Esophagus (tissue), 2 donors: Measurements from ENCODE around the gene TUBB1. TPM values are rescaled to one million over a fixed set of nuclear protein-coding genes. Genes with fewer than 3 reads are reported as not detected.

ENCODE experiments used
- H3K27ac ChIP-seq, 2 donors: one replicate each; pipeline ENCODE4 v1.5.1; 2013; ENCODE audit warnings: low read depth in 2 of 2, mild to moderate bottlenecking in 2 of 2, inconsistent platforms in 1 of 2, low read length in 1 of 2, moderate library complexity in 1 of 2
- H3K27me3 ChIP-seq, 2 donors: one replicate each; pipeline ENCODE4 v1.6.1; 2013; ENCODE audit warnings: low read length in 2 of 2, control low read depth in 1 of 2, mild to moderate bottlenecking in 1 of 2; ENCODE audit not compliant: insufficient read depth in 2 of 2, control insufficient read depth in 1 of 2
- H3K36me3 ChIP-seq, 2 donors: one replicate each; pipeline ENCODE4 v1.6.1; 2013; ENCODE audit warnings: low read length in 1 of 2; ENCODE audit not compliant: control insufficient read depth in 2 of 2, insufficient read depth in 2 of 2
- H3K4me1 ChIP-seq, 2 donors: one replicate each; pipeline ENCODE4 v1.6.1; 2013; ENCODE audit warnings: low read length in 1 of 2; ENCODE audit not compliant: control insufficient read depth in 2 of 2, insufficient read depth in 2 of 2
- H3K4me3 ChIP-seq, 2 donors: one replicate each; pipeline ENCODE4 v1.5.1; 2013; ENCODE audit warnings: low read length in 2 of 2, mild to moderate bottlenecking in 2 of 2, low read depth in 1 of 2, moderate library complexity in 1 of 2
- H3K9me3 ChIP-seq, 2 donors: one replicate each; pipeline ENCODE4 v1.6.1; 2013; ENCODE audit warnings: mild to moderate bottlenecking in 2 of 2, low read depth in 1 of 2, low read length in 1 of 2, moderate library complexity in 1 of 2; ENCODE audit not compliant: control insufficient read depth in 2 of 2, insufficient read depth in 1 of 2
- WGBS, 2 donors: extraction: QIAGEN DNeasy Blood & Tissue Kit; methylation state at CpG; one replicate each; pipeline ENCODE4 v1.1.7; 2013; 5-methylcytosine and 5-hydroxymethylcytosine counted together
- polyA plus RNA-seq, 2 donors: library from polyadenylated mRNA; stranded (reverse); fragments of 200-250 nt; gene quantifications; one replicate each; pipeline ENCODE4 v1.2.3, GENCODE V29; 2013
- donor health status: healthy with polysubstance abuse.
- donor health status: Bipolar disorder and iron deficiency.

Gene TUBB1
- polyA plus RNA-seq, 2 donors, result 0.04 TPM; not detected in 1

GRCh38 chr20:58987790-58988564 lies 31.3 kb upstream of the TUBB1 start:
- Histone ChIP-seq H3K36me3 (peaks cover 19 to 42% of the 10 kb centered on the region in 2 donors), H3K4me3 (no peak overlapping the region), H3K4me1 (peaks cover 0 to 3% of the 10 kb centered on the region in 2 donors), H3K9me3 (no peaks in the 10 kb centered on the region), H3K27ac (no peak overlapping the region), H3K27me3 (no peaks in the 10 kb centered on the region)
- 86 to 91% methylated on average over 9 of the region's 9 CpGs for WGBS, 2 donors

- Histone ChIP-seq H3K27ac (no peak overlapping the region), H3K4me1 (peaks cover 0 to 3% of the 10 kb centered on the region in 2 donors), H3K27me3 (no peaks in the 10 kb centered on the region), H3K9me3 (no peaks in the 10 kb centered on the region), H3K4me3 (no peak overlapping the region), H3K36me3 (peaks cover 19 to 48% of the 10 kb centered on the region in 2 donors)
- 91 to 93% methylated on average over 6 of the region's 6 CpGs for WGBS, 2 donors
These were observed 30.7 kb upstream of the TUBB1 start for GRCh38 chr20:58988565-58988882.

GRCh38 chr20:58989196-58989595 lies 30.0 kb upstream of the TUBB1 start:
- H3K27ac ChIP-seq, result no peak overlapping the region
- H3K4me1 ChIP-seq, result peaks cover 0 to 3% of the 10 kb centered on the region in 2 donors
- WGBS, 2 donors, result 92 to 93% methylated on average over 10 of the region's 10 CpGs
- no peaks in the 10 kb centered on the region for H3K27me3 ChIP-seq
- H3K36me3 ChIP-seq, result peaks cover 23 to 54% of the 10 kb centered on the region in 2 donors
- H3K9me3 ChIP-seq, result no peaks in the 10 kb centered on the region
- no peak overlapping the region for H3K4me3 ChIP-seq

GRCh38 chr20:58990651-58991445 lies 28.4 kb upstream of the TUBB1 start:
- Histone ChIP-seq H3K27ac (no peak overlapping the region), H3K27me3 (no peaks in the 10 kb centered on the region), H3K36me3 (peaks cover 27 to 64% of the 10 kb centered on the region in 2 donors), H3K4me1 (peaks cover 0 to 3% of the 10 kb centered on the region in 2 donors), H3K9me3 (no peaks in the 10 kb centered on the region), H3K4me3 (no peak overlapping the region)
- WGBS, 2 donors, result 94% methylated on average over 14 of the region's 14 CpGs

- Histone ChIP-seq H3K36me3 (peaks cover 30 to 66% of the 10 kb centered on the region in 2 donors), H3K4me3 (no peak overlapping the region), H3K4me1 (peaks cover 0 to 3% of the 10 kb centered on the region in 2 donors), H3K9me3 (no peaks in the 10 kb centered on the region), H3K27ac (no peak overlapping the region), H3K27me3 (no peaks in the 10 kb centered on the region)
- WGBS, 2 donors, result 70 to 72% methylated on average over 9 of the region's 9 CpGs
These were observed 27.5 kb upstream of the TUBB1 start for GRCh38 chr20:58991715-58992114.

- H3K27ac ChIP-seq, result no peak overlapping the region
- peaks cover 32 to 64% of the 10 kb centered on the region in 2 donors for H3K36me3 ChIP-seq
- WGBS, 2 donors, result 79 to 87% methylated on average over 3 of the region's 3 CpGs
- H3K27me3 ChIP-seq, result no peaks in the 10 kb centered on the region
- no peak overlapping the region for H3K4me3 ChIP-seq
- peaks cover 0 to 3% of the 10 kb centered on the region in 2 donors for H3K4me1 ChIP-seq
- no peaks in the 10 kb centered on the region for H3K9me3 ChIP-seq
These were observed 26.3 kb upstream of the TUBB1 start for GRCh38 chr20:58992911-58993310.

GRCh38 chr20:58993332-58994248 lies 25.6 kb upstream of the TUBB1 start:
- no peak overlapping the region for H3K27ac ChIP-seq
- 82 to 84% methylated on average over 23 of the region's 23 CpGs for WGBS, 2 donors
- H3K4me3 ChIP-seq, result no peak overlapping the region
- peaks cover 26 to 57% of the 10 kb centered on the region in 2 donors for H3K36me3 ChIP-seq
- H3K4me1 ChIP-seq, result no peaks in the 10 kb centered on the region
- H3K9me3 ChIP-seq, result no peaks in the 10 kb centered on the region
- H3K27me3 ChIP-seq, result no peaks in the 10 kb centered on the region

- Histone ChIP-seq H3K9me3 (no peaks in the 10 kb centered on the region), H3K27me3 (no peaks in the 10 kb centered on the region), H3K36me3 (peaks cover 23 to 50% of the 10 kb centered on the region in 2 donors), H3K4me3 (no peak overlapping the region), H3K27ac (no peak overlapping the region), H3K4me1 (no peaks in the 10 kb centered on the region)
- WGBS, 2 donors, result 78 to 84% methylated on average over 17 of the region's 17 CpGs
These were observed 24.7 kb upstream of the TUBB1 start for GRCh38 chr20:58994390-58995159.
